Measurements from ENCODE around the gene CCDC33.

The CCDC33 gene

DNA sequence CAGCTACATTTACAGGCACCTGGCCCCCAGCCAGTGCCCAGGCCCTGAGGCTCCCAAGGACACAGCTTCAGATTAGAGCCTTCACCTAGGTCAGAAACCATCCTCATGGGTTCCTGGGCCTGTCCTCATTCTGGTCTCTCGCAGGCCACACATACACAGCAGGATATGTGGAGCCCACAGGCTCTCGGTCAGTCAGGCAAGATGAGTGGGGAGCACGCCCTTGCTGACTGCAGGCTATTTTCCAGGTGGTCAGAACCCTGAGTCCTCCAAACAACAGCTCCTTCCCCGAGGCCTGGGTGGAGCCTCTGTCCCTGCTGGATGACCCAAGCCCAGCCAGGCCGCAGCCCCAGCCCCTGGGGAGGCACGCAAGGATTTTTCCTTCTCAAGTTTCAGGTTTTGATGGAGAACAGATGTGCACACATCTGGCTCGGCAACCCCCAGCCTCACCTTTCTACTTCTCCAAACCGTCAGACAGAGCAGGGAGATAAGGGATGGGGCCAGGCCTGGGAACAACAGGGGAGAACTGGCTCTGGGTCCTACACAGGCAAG lies 35.2 kb upstream of the CCDC33 start:
- Histone ChIP-seq H3K27me3 (no peaks in the 10 kb centered on the region), H3K27ac (no peak overlapping the region), H3K4me1 (peaks cover 0 to 54% (median 45%) of the 10 kb centered on the region in 4 donors), H3K9me3 (no peaks in the 10 kb centered on the region), H3K36me3 (no peaks in the 10 kb centered on the region), H3K4me3 (no peak overlapping the region)
- peak in 1 of 2 donors; percentile 33 for DNase-seq
- intact Hi-C loops (cut with DNase I; ENCODE audit: low total_unique reads): no loop called here
- TF ChIP-seq, protein P1, sequence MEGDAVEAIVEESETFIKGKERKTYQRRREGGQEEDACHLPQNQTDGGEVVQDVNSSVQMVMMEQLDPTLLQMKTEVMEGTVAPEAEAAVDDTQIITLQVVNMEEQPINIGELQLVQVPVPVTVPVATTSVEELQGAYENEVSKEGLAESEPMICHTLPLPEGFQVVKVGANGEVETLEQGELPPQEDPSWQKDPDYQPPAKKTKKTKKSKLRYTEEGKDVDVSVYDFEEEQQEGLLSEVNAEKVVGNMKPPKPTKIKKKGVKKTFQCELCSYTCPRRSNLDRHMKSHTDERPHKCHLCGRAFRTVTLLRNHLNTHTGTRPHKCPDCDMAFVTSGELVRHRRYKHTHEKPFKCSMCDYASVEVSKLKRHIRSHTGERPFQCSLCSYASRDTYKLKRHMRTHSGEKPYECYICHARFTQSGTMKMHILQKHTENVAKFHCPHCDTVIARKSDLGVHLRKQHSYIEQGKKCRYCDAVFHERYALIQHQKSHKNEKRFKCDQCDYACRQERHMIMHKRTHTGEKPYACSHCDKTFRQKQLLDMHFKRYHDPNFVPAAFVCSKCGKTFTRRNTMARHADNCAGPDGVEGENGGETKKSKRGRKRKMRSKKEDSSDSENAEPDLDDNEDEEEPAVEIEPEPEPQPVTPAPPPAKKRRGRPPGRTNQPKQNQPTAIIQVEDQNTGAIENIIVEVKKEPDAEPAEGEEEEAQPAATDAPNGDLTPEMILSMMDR (IDR thresholded peaks at IDR 0.05): no peak

DNA sequence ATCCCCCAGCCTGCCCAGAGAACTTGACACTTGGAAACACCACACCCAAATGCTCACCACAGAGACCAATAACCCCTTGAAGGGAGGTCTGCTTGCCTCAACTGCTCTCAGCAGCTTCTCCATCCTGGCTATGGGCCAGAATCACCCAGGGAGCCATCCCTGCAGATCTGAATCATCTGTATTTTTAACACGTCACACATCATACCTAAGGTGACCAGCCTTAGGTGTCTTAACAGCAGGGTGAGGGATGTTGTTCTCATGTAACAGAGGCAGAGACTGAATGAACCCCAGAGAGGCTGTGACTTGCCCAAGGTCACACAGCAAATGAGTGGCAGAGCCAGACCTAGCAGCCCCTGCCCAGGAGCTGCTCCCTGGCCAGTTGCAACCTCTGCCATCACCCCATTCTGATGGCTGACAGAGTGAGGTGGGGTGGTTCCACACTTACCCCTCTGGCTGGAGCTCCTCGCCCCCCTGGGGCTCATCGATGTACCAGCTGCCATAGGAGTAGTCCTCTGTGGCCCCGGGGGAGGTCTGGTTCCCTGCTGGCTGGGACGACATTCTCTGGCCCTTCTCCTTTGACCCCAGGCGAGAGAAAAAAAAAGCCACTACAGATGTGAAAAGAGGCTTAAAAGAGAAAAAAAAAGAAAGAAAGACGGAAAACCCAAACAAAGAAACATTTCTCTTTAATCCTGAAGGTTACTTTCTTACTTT lies 34.3 kb upstream of the CCDC33 start:
- DNase-seq: no peak
- Histone ChIP-seq H3K4me3 (no peak overlapping the region), H3K36me3 (no peaks in the 10 kb centered on the region), H3K4me1 (peaks cover 0 to 51% (median 37%) of the 10 kb centered on the region in 4 donors), H3K9me3 (no peaks in the 10 kb centered on the region), H3K27me3 (no peaks in the 10 kb centered on the region), H3K27ac (no peak overlapping the region)
- intact Hi-C loops (cut with DNase I; ENCODE audit: low total_unique reads): no loop called here
- TF ChIP-seq, protein P1 (IDR thresholded peaks at IDR 0.05): no peak

DNA sequence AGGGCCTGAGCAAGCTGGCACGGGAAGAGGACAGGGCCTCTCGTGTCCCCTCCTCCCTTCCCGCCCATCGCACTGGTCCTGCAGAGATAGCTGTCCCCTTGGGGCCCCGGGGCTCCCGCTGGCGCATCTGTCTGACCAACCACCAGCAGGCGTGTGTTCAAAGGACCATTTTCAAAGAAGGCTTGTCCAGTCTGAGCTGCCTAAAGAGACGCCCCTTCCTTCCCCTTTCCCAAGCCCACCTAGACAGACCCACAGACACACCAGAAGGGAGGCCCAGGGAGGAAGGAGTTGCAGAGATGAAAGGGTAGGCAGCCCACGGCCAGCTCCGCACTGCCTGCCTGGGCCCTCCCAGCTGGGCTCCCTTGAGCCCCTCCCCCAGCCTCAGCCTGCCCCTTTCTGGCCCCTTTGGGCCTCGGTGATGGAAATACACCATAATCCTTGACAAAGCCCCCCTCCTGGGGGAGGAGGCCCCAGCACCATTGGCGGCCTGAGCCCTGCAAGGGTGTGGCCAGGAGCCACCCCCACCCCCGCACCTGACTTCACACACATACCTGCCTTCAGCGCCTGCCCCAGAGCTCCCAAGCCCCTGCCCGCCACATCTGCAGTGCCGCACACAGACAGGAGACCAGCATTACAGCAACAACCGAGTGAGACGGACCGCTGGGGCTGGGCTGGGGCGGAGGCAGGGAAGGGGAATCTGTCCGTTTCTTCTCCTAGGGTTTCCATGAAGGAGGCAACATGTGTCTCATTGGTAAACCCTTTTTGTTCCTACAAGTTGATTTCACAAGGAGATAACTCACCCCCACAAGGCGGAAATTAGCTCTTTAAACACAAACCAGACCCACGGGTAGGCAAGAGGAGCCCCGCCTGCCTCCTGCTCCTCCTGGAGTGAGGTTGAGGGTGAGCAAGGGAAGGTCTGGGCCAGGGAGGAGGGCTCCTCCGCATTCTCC lies 33.4 kb upstream of the CCDC33 start, which contains the start of gene STRA6:
STRA6 (minus strand) TSS at position 336 of the 950 bp plus-strand sequence. CDS start 520 bp downstream, outside the sequence.
- no peak for DNase-seq
- Histone ChIP-seq H3K27ac (peak within 1 kb of the TSS in 1 of 2 donors; percentile 27), H3K4me1 (peaks cover 0 to 55% (median 37%) of the 10 kb centered on the region in 4 donors), H3K4me3 (no peak within 1 kb of the TSS), H3K9me3 (no peaks in the 10 kb centered on the region), H3K27me3 (no peaks in the 10 kb centered on the region), H3K36me3 (no peaks in the 10 kb centered on the region)
- intact Hi-C loops (cut with DNase I; ENCODE audit: low total_unique reads): no loop called here
- TF ChIP-seq, protein P1 (IDR thresholded peaks at IDR 0.05): no peak

GRCh38 chr15:74203914-74204431 lies 32.2 kb upstream of the CCDC33 start:
- H3K27me3 ChIP-seq: no peaks in the 10 kb centered on the region
- H3K9me3 ChIP-seq: no peaks in the 10 kb centered on the region
- peaks cover 0 to 55% (median 37%) of the 10 kb centered on the region in 4 donors for H3K4me1 ChIP-seq
- H3K27ac ChIP-seq: peak overlapping the region; percentile 14 to 42
- H3K4me3 ChIP-seq: no peak overlapping the region
- no peaks in the 10 kb centered on the region for H3K36me3 ChIP-seq
- TF ChIP-seq, protein P1 (IDR thresholded peaks at IDR 0.05): no peak
- DNase-seq: peak; percentile 84 to 94
- intact Hi-C loops (cut with DNase I; ENCODE audit: low total_unique reads): no loop called here

DNA sequence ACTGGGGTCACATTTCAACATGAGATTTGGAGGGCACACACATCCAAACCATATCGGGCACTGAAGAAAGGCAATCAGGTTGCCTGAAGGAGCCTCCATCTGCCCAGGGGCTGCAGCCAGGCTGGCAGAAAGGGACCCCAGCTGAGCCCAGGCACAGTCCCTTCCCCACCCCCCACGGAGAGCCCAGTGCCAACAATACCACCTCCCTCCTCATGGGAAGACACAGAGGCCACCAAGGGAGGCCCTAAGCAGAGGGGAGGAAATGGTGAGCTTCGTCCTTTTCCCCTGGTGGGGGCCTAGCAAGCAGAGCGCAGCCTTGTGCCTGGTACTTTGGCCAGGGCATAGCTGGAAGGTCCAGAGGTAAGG lies 30.6 kb upstream of the CCDC33 start:
- intact Hi-C loops (cut with DNase I; ENCODE audit: low total_unique reads): no loop called here
- no peak overlapping the region for H3K4me3 ChIP-seq
- no peak for DNase-seq

More for the DNA sequence above, 30.6 kb upstream of the CCDC33 start:
- Histone ChIP-seq H3K36me3 (no peaks in the 10 kb centered on the region), H3K9me3 (no peaks in the 10 kb centered on the region), H3K27me3 (no peaks in the 10 kb centered on the region), H3K4me1 (peaks cover 0 to 54% (median 33%) of the 10 kb centered on the region in 4 donors), H3K27ac (no peak overlapping the region)
- TF ChIP-seq, protein P1 (IDR thresholded peaks at IDR 0.05): no peak

Measured in tibial artery (tissue), 4 donors.